Small intestine (tissue), 7 donors: ENCODE results near the gene MPDZ. TPM values are rescaled to one million over a fixed set of nuclear protein-coding genes. Genes with fewer than 3 reads are reported as not detected.
A peak's percentile ranks its signal among the peaks of the same experiment; 100 is the strongest.

Experiments
- DNase-seq, 2 donors: peaks; one replicate each; pipeline versions ENCODE4 v3.0.0 to v3.0.0-alpha.2; 2013
- FAIRE-seq: peaks from 2 replicates; lab custom pipeline; 2012; peaks lifted over from hg19 to GRCh38; lab: Jason Lieb, UNC
- H3K27ac ChIP-seq, 3 donors: one replicate each; pipeline ENCODE4 v1.5.1; 2013; ENCODE audit warnings: low read length in 2 of 3, mild to moderate bottlenecking in 2 of 3, control low read depth in 1 of 3, inconsistent platforms in 1 of 3, low read depth in 1 of 3, moderate library complexity in 1 of 3
- H3K27me3 ChIP-seq, 3 donors: one replicate each; pipeline ENCODE4 v1.6.1; 2013; ENCODE audit warnings: low read length in 3 of 3, inconsistent platforms in 1 of 3; ENCODE audit not compliant: control insufficient read depth in 3 of 3, insufficient read depth in 3 of 3
- H3K36me3 ChIP-seq, 3 donors: one replicate each; pipeline ENCODE4 v1.6.1; 2013; ENCODE audit warnings: low read length in 3 of 3, inconsistent platforms in 1 of 3, low read depth in 1 of 3, mild to moderate bottlenecking in 1 of 3, moderate library complexity in 1 of 3; ENCODE audit not compliant: control insufficient read depth in 3 of 3, insufficient read depth in 2 of 3
- H3K4me1 ChIP-seq, 3 donors: one replicate each; pipeline ENCODE4 v1.6.1; 2013; ENCODE audit warnings: low read length in 2 of 3, inconsistent platforms in 1 of 3, low read depth in 1 of 3, mild to moderate bottlenecking in 1 of 3, moderate library complexity in 1 of 3; ENCODE audit not compliant: control insufficient read depth in 3 of 3, insufficient read depth in 2 of 3
- H3K4me3 ChIP-seq, 3 donors: one replicate each; pipeline ENCODE4 v1.5.1; 2013; ENCODE audit warnings: low read length in 3 of 3, control low read depth in 1 of 3, inconsistent platforms in 1 of 3, low read depth in 1 of 3, mild to moderate bottlenecking in 1 of 3, moderate library complexity in 1 of 3
- H3K9me3 ChIP-seq, 2 donors: one replicate each; pipeline ENCODE4 v1.6.1; 2013; ENCODE audit warnings: low read depth in 1 of 2, low read length in 1 of 2; ENCODE audit not compliant: control insufficient read depth in 2 of 2, insufficient read depth in 1 of 2
- WGBS, 3 donors: extraction: QIAGEN DNeasy Blood & Tissue Kit; methylation state at CpG; one replicate each; pipeline ENCODE4 v1.1.7; 2013; 5-methylcytosine and 5-hydroxymethylcytosine counted together
- polyA plus RNA-seq, 4 donors: library from polyadenylated mRNA; stranded (reverse) in 3 of 4; unstranded in 1 of 4; fragments of 200-250 nt in 3 of 4; fragments of 120-200 nt in 1 of 4; gene quantifications; one replicate each; pipeline versions ENCODE4 v1.2.1 to v1.2.3, GENCODE V29; 2013
- donor health status: healthy with polysubstance abuse.
- donor health status: control.
- donor health status: control.
- donor health status: Bipolar disorder and iron deficiency.
- donor health status: healthy.

The MPDZ gene
- polyA plus RNA-seq, 4 donors: 0.67 to 27.4 (median 5.9) TPM

DNA sequence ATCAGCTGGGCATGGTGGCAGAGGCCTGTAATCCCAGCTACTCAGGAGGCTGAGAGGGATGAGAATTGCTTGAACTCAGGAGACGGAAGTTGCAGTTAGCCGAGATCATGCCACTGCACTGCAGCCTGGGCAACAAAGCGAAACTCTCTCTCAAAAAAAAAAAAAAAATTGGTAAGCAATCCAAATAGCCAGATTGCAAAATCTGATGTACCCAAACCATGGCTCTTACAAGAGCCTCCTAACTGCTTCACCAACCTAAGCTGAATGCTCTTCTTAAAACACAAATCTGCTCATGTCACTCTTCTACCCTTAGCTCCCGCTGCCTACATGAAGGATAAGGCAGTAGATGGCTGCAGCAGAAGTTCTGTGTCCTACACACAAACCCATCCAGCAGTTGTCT is 105.9 kb downstream of the MPDZ start:
- Histone ChIP-seq H3K27me3 (no peaks in the 10 kb centered on the region), H3K4me3 (no peak overlapping the region), H3K9me3 (no peaks in the 10 kb centered on the region), H3K36me3 (no peaks in the 10 kb centered on the region), H3K27ac (no peak overlapping the region), H3K4me1 (peaks cover 0 to 5% (median 0%) of the 10 kb centered on the region in 3 donors)
- 87 to 95% (median 87%) methylated on average over 4 of the region's 4 CpGs for WGBS, 3 donors
- FAIRE-seq (no peak), DNase-seq (no peak)

DNA sequence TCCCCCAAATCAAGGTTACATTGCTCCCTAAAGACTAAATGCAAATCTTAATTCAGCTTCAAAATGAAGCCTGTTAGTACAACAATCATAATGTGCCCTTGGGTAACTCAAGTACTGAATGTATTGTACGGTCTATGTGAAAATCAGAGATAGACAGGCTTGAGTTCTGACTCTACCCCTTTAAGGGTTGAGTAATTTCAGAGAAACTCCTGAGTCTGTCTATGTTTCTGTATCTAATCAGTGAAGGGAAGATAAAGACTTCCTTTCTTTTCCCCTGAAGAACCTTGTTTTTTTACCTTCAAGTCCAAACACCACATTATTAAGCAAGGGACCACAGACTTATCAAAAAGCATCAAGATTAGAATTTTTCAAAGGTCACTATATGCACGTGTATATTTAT is 108.2 kb downstream of the MPDZ start:
- WGBS, 3 donors: 37 to 65% (median 50%) methylated on average over 2 of the region's 2 CpGs
- Histone ChIP-seq H3K4me1 (peaks cover 0 to 5% (median 0%) of the 10 kb centered on the region in 3 donors), H3K27me3 (no peaks in the 10 kb centered on the region), H3K36me3 (peaks cover 0 to 2% (median 0%) of the 10 kb centered on the region in 3 donors), H3K27ac (peak overlapping the region in 1 of 3 donors; percentile 11), H3K9me3 (no peaks in the 10 kb centered on the region), H3K4me3 (no peak overlapping the region)
- DNase-seq: peak in 1 of 2 donors; percentile 27
- no peak for FAIRE-seq

DNA sequence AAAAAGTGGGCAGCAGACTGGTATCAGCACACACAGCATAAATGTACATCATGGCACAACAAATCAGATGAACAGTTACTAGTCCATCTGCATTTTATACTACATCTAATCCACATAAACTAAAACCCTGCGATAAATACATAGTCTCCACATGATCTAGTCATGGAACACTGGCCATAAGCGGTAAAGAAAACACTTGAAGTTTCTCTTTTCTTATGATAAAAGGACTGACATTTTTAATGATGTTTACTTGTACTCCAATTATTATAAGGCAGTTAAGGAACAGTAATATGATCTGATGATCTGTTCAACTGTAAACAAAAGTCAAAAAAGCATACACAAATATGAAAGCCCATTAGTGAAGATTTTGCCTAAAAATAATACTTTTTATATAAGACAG is 112.5 kb downstream of the MPDZ start:
- FAIRE-seq (no peak), DNase-seq (no peak)
- Histone ChIP-seq H3K36me3 (peaks cover 0 to 2% (median 0%) of the 10 kb centered on the region in 3 donors), H3K9me3 (no peaks in the 10 kb centered on the region), H3K27ac (no peak overlapping the region), H3K4me3 (no peak overlapping the region), H3K4me1 (peaks cover 0 to 3% (median 0%) of the 10 kb centered on the region in 3 donors), H3K27me3 (no peaks in the 10 kb centered on the region)
- 81 to 90% (median 84%) methylated on average over 2 of the region's 2 CpGs for WGBS, 3 donors

DNA sequence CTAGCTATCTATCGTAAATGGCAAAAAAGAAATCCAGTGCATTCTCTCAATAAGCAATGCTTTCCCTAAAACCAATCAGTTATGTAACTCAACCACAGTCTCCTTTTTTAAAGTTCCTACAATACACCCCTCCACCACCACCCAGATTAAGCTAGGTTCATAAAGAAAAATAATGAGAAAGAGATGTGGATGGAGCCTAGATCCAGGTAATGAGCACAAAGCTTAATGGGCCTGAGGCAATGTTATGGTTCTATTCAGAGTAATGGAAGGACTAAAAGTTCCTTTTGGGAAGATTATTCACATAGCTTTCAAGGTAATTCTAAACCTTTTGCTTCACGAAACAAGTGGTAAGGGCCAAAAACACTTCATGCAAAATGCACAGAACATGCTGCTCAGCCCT is 113.5 kb downstream of the MPDZ start:
- Histone ChIP-seq H3K4me3 (no peak overlapping the region), H3K4me1 (peaks cover 0 to 3% (median 0%) of the 10 kb centered on the region in 3 donors), H3K36me3 (peaks cover 0 to 5% (median 0%) of the 10 kb centered on the region in 3 donors), H3K9me3 (no peaks in the 10 kb centered on the region), H3K27me3 (no peaks in the 10 kb centered on the region), H3K27ac (no peak overlapping the region)
- FAIRE-seq (no peak), DNase-seq (no peak)
- WGBS, 3 donors: 85 to 96% (median 86%) methylated on average over 2 of the region's 2 CpGs

DNA sequence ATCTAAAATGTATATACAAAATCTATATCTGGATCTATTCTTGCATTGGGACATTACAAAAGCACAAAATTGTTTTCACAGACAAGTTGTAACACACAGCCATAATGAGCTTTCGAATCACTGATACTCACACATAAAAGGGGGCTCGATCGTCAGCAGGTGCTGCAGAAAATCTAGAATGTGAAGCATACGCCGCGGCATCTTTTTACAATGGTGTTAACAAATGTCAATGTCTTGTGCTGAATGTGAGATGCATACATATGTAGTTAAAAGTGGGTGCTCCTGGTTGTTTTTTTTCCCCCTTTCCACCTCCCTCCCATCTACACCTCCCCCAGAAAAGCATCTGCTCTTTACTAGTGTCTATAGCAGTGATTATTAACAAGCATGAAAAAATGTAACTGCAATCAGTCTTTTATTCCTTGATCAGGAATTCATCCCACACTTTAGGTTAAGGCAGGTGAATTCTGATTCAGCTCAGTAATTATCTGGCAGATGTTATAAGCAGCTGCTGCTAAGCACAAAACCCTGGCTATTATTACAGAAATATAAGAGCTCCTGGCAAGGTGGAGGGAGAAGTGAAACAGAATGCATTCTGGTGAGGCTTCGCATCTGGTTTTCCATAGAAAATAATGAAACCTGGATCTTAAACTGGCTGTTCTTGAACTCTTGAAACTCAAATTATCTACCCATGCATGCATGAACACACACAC is 114.1 kb downstream of the MPDZ start:
- H3K4me1 ChIP-seq: no peaks in the 10 kb centered on the region
- H3K27ac ChIP-seq: no peak overlapping the region
- DNase-seq (no peak), FAIRE-seq (no peak)
- H3K4me3 ChIP-seq: no peak overlapping the region
- 91 to 96% (median 95%) methylated on average over 7 of the region's 7 CpGs for WGBS, 3 donors
- no peaks in the 10 kb centered on the region for H3K9me3 ChIP-seq
- peaks cover 0 to 5% (median 0%) of the 10 kb centered on the region in 3 donors for H3K36me3 ChIP-seq
- no peaks in the 10 kb centered on the region for H3K27me3 ChIP-seq

DNA sequence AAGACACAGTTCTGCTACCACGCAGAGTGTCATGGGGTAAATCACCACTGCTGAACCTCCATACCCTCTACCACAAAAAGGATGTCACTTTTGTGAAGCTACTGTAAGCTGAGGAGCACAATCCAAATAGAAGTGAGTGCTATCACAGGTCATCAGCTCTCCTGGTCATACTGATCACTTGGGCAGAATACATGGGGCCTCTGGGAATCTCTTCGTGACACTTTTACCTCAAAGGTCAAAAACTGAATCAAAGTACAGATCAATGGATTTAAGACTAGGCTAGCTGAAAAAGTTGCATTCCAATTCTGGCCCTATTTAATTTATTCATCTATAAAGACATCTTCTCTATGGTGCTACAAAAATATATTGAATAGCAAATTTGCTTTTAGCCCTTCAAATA is 115.5 kb downstream of the MPDZ start:
- H3K36me3 ChIP-seq: peaks cover 0 to 5% (median 0%) of the 10 kb centered on the region in 3 donors
- no peaks in the 10 kb centered on the region for H3K4me1 ChIP-seq
- FAIRE-seq (no peak), DNase-seq (no peak)
- no peaks in the 10 kb centered on the region for H3K9me3 ChIP-seq
- no peak overlapping the region for H3K4me3 ChIP-seq
- no peaks in the 10 kb centered on the region for H3K27me3 ChIP-seq
- 78 to 94% (median 92%) methylated on average over 2 of the region's 2 CpGs for WGBS, 3 donors
- H3K27ac ChIP-seq: no peak overlapping the region

DNA sequence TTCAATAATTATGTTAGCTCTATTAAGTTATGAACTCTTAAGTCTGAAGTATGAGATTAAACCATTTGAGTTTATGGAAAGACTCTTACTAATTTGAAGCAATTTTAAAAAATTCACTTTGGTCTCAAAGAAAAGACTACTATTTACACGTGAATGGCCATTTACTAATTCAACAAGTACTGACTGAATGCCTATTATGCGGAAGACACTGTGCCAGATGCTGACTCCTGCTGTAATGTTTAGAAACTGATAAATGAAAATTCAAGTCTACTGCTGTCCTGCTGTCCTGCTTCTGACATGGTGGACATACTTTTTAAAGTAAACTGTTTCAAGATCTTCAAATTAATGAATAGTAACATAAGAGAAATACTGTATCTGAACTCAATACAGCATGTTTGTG is 116.2 kb downstream of the MPDZ start:
- Histone ChIP-seq H3K27me3 (no peaks in the 10 kb centered on the region), H3K9me3 (no peaks in the 10 kb centered on the region), H3K27ac (no peak overlapping the region), H3K4me3 (no peak overlapping the region), H3K36me3 (peaks cover 0 to 4% (median 0%) of the 10 kb centered on the region in 3 donors), H3K4me1 (no peaks in the 10 kb centered on the region)
- no peak for FAIRE-seq
- WGBS, 3 donors: 72 to 84% (median 84%) methylated on average over 2 of the region's 2 CpGs
- no peak for DNase-seq

DNA sequence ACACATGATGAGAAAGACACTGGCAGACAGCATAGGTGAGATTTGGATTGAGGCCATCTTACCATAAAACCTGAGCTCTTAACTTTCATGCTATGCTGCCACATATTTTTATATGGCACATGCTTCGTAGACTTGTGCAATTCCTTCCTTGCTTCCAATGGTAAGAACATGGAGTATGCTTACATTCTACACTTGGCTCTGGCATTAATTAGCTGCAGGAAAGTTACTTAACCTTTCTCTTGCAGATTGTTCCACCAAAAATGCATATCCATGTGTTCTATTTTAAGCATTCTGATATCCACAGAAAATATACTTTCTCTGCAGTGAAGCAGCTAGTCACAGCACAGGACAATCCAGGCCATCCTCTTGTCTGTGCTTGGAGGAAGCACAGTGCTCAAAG is 119.4 kb downstream of the MPDZ start:
- H3K36me3 ChIP-seq: peaks cover 0 to 3% (median 0%) of the 10 kb centered on the region in 3 donors
- H3K4me3 ChIP-seq: no peak overlapping the region
- H3K27me3 ChIP-seq: no peaks in the 10 kb centered on the region
- H3K4me1 ChIP-seq: no peaks in the 10 kb centered on the region
- DNase-seq (no peak), FAIRE-seq (no peak)
- H3K9me3 ChIP-seq: no peaks in the 10 kb centered on the region
- WGBS, 3 donors: 67 to 92% (median 74%) methylated on average over 1 of the region's 1 CpG
- H3K27ac ChIP-seq: no peak overlapping the region
